ENCODE data around the gene SLC44A5.

- TF ChIP-seq YY1 (IDR thresholded peaks at IDR 0.05), result no peak
- no peak for TF ChIP-seq CTCF (IDR thresholded peaks at IDR 0.05; ENCODE audit: low read depth, low read length, missing input control)
- no peak for TF ChIP-seq RXRA (IDR thresholded peaks at IDR 0.05)
- TF ChIP-seq REST (IDR thresholded peaks at IDR 0.05), result no peak
- TF ChIP-seq RAD21 (IDR thresholded peaks at IDR 0.05), result no peak
- no peak for TF ChIP-seq FOXA1 (IDR thresholded peaks at IDR 0.05)
- TF ChIP-seq HNF4G (IDR thresholded peaks at IDR 0.05), result no peak
- TF ChIP-seq EGR1 (IDR thresholded peaks at IDR 0.05; ENCODE audit: low read depth in 2 of 2), result no peak
- TF ChIP-seq TAF1 (conservative IDR thresholded peaks at IDR 0.05), result no peak
These were observed 31.9 kb downstream of the SLC44A5 start for GRCh38 chr1:75579046-75579445.
